Measurements from ENCODE around the gene GUCY1A1. TPM values are rescaled to one million over a fixed set of nuclear protein-coding genes. Genes with fewer than 3 reads are reported as not detected.

GUCY1A1 gene
- total RNA-seq, 4 donors from 2014 or later: 2.3 to 14.9 (median 7.8) TPM

- TF ChIP-seq CTCF (IDR thresholded peaks at IDR 0.05) (no peak), POLR2A (IDR thresholded peaks at IDR 0.05) (no peak)
- Histone ChIP-seq H3K4me3 (no peak overlapping the region), H3K4me1 (no peaks in the 10 kb centered on the region), H3K36me3 (no peaks in the 10 kb centered on the region), H3K9me3 (no peaks in the 10 kb centered on the region), H3K27me3 (no peaks in the 10 kb centered on the region), H3K27ac (no peak overlapping the region)
- no peak for DNase-seq
Measured at GRCh38 chr4:155665054-155665453, 1.6 kb upstream of the GUCY1A1 start.

GRCh38 chr4:155667222-155667567 is 547 bp downstream of the GUCY1A1 start:
- Histone ChIP-seq H3K4me1 (no peaks in the 10 kb centered on the region), H3K9me3 (no peaks in the 10 kb centered on the region), H3K27ac (peak overlapping the region; percentile 30 to 87 (median 68)), H3K36me3 (no peaks in the 10 kb centered on the region), H3K27me3 (no peaks in the 10 kb centered on the region), H3K4me3 (peak overlapping the region; percentile 30 to 61 (median 48))
- TF ChIP-seq POLR2A (IDR thresholded peaks at IDR 0.05) (no peak), CTCF (IDR thresholded peaks at IDR 0.05) (no peak)
- DNase-seq: peak in 2 of 3 donors; percentile 51 to 52

GRCh38 chr4:155667568-155668511 is 1.2 kb downstream of the GUCY1A1 start:
- Histone ChIP-seq H3K36me3 (no peaks in the 10 kb centered on the region), H3K9me3 (no peaks in the 10 kb centered on the region), H3K27ac (peak overlapping the region; percentile 30 to 87 (median 68)), H3K4me1 (no peaks in the 10 kb centered on the region), H3K27me3 (no peaks in the 10 kb centered on the region), H3K4me3 (peak overlapping the region; percentile 30 to 61 (median 48))
- TF ChIP-seq CTCF (IDR thresholded peaks at IDR 0.05): no peak
- no peak for TF ChIP-seq POLR2A (IDR thresholded peaks at IDR 0.05)
- DNase-seq: peak in 2 of 3 donors; percentile 46 to 49

DNA sequence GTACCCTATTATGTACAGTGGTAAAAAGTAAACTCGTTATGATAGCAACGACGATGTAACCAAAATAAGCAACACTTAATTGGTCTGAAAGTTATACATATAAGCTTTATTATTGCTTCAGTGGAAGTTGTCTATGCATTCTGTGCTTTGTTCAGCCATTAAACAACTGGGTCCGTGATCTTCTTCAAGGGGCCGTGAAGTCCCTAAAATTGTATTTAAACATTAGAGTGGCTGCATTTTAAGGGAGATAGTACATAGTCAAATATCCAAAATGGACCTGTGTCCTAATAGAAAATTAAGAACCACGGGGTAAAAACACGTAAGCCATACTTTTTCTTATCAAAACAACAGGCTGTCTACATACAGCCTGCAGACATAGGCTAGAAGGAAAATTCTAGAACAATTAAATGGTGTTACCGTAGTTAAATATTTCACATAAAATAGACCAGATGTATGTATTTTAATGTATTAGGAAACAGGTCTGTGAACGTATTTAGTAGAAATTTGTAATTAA is 2.1 kb downstream of the GUCY1A1 start:
- H3K27ac ChIP-seq: peak overlapping the region in 2 of 4 donors; percentile 30 to 87
- H3K4me3 ChIP-seq: peak overlapping the region in 2 of 4 donors; percentile 30 to 61
- H3K9me3 ChIP-seq: no peaks in the 10 kb centered on the region
- no peak for DNase-seq
- no peaks in the 10 kb centered on the region for H3K4me1 ChIP-seq
- H3K36me3 ChIP-seq: no peaks in the 10 kb centered on the region
- no peak for TF ChIP-seq POLR2A (IDR thresholded peaks at IDR 0.05)
- no peak for TF ChIP-seq CTCF (IDR thresholded peaks at IDR 0.05)
- H3K27me3 ChIP-seq: no peaks in the 10 kb centered on the region

DNA sequence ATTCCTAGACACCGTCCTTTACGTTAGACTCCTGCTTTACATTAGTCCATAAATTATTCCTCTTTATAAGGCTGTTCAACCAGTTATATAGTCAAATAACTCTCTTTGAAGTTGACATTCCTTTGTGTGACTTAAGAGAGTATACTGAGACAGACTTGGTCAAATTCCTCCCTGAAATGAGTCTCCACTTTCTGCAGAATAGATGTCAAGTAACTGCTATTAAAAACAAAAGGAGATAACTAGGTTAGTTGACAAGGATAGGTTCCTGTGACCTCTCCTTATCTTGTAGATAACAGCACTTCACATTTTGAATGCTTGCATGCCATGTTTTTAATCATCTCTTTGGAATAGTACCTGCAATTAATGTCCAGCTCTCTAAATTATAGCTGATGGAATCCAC is 5.7 kb downstream of the GUCY1A1 start:
- Histone ChIP-seq H3K27me3 (no peaks in the 10 kb centered on the region), H3K27ac (no peak overlapping the region), H3K4me3 (no peak overlapping the region), H3K36me3 (no peaks in the 10 kb centered on the region), H3K9me3 (no peaks in the 10 kb centered on the region), H3K4me1 (peaks cover 0 to 5% (median 0%) of the 10 kb centered on the region in 4 donors)
- TF ChIP-seq CTCF (IDR thresholded peaks at IDR 0.05): no peak
- TF ChIP-seq POLR2A (IDR thresholded peaks at IDR 0.05): no peak
- DNase-seq: no peak
